H1 (cell line): ENCODE data around the gene KIAA0586. TPM values are rescaled to one million over a fixed set of nuclear protein-coding genes. Genes with fewer than 3 reads are reported as not detected.

ENCODE experiments used
- CTCF ChIA-PET: fragments of 300-600 bp; sonication (Branson Sonifier 250); formaldehyde crosslinking; loops from one replicate; lab custom pipeline; 2021; ENCODE audit not compliant: partially characterized antibody; lab: Charles Lee
- POLR2A ChIA-PET: fragments of 300-600 bp; sonication (Branson Sonifier 250); formaldehyde crosslinking; loops from one replicate; lab custom pipeline; 2021; ENCODE audit warnings: inconsistent platforms; ENCODE audit not compliant: partially characterized antibody; lab: Charles Lee
- DNase-seq, 2 experiments: peaks; one replicate each; pipeline versions ENCODE4 v3.0.0 to v3.0.0-alpha.2; 2010 to 2022; ENCODE audit warnings: low spot score in 2 of 2, low read depth in 1 of 2, mixed read lengths in 1 of 2
- FAIRE-seq: peaks from 2 replicates; lab custom pipeline; 2011; peaks lifted over from hg19 to GRCh38; lab: Jason Lieb, UNC
- H2AFZ ChIP-seq: 2 replicates; pipeline ENCODE4 v1.8.1; 2012; ENCODE audit warnings: low read length, inconsistent platforms
- H2AK5ac ChIP-seq: 2 replicates; pipeline ENCODE4 v1.6.1; 2013; ENCODE audit warnings: low read depth, low read length
- H2BK120ac ChIP-seq: replicated peaks from 2 replicates; pipeline ENCODE3; 2013; ENCODE audit warnings: low read depth, low read length, inconsistent platforms
- H2BK12ac ChIP-seq: 2 replicates; pipeline ENCODE4 v1.6.1; 2013; ENCODE audit warnings: low read depth, low read length
- H2BK15ac ChIP-seq: 2 replicates; pipeline ENCODE4 v1.6.1; 2013; ENCODE audit warnings: low read length
- H2BK20ac ChIP-seq: 2 replicates; pipeline ENCODE4 v1.6.1; 2013; ENCODE audit warnings: low read length
- H2BK5ac ChIP-seq: 2 replicates; pipeline ENCODE4 v1.6.1; 2013; ENCODE audit warnings: low read depth, low read length
- H3K14ac ChIP-seq: 2 replicates; pipeline ENCODE4 v1.6.1; 2013; ENCODE audit warnings: inconsistent platforms; ENCODE audit not compliant: insufficient read length
- H3K18ac ChIP-seq: 2 replicates; pipeline ENCODE4 v1.6.1; 2013; ENCODE audit warnings: low read length; ENCODE audit errors: extremely low read depth
- H3K23ac ChIP-seq: 2 replicates; pipeline ENCODE4 v1.6.1; 2013; ENCODE audit warnings: inconsistent platforms; ENCODE audit not compliant: insufficient read length
- H3K23me2 ChIP-seq: 2 replicates; pipeline ENCODE4 v1.6.1; 2013; ENCODE audit warnings: low read depth, low read length
- H3K27ac ChIP-seq: 2 replicates; pipeline ENCODE4 v1.6.1; 2011; ENCODE audit warnings: low read depth, low read length, inconsistent platforms
- H3K27me3 ChIP-seq, 4 experiments: replicated peaks in 1 of 4; 1 replicate in 1 of 4; 2 replicates in 3 of 4; pipeline versions ENCODE4 v1.6.1 to v1.8.1; 2011 to 2013; ENCODE audit warnings: low read length in 3 of 4, mild to moderate bottlenecking in 3 of 4, inconsistent platforms in 2 of 4, mixed read lengths in 2 of 4, moderate library complexity in 1 of 4; ENCODE audit not compliant: control insufficient read depth in 3 of 4, insufficient read depth in 3 of 4; ENCODE audit errors: extremely low read depth in 1 of 4
- H3K36me3 ChIP-seq, 4 experiments: 2 replicates each; pipeline versions ENCODE4 v1.6.1 to v1.8.1; 2011 to 2013; ENCODE audit warnings: mild to moderate bottlenecking in 4 of 4, low read length in 3 of 4, moderate library complexity in 2 of 4, control low read depth in 1 of 4, inconsistent platforms in 1 of 4; ENCODE audit not compliant: insufficient read depth in 4 of 4, control insufficient read depth in 2 of 4
- H3K4ac ChIP-seq: replicated peaks from 2 replicates; pipeline ENCODE3; 2013; ENCODE audit warnings: low read length, low read depth, mixed read lengths, inconsistent platforms; ENCODE audit not compliant: insufficient read length
- H3K4me1 ChIP-seq, 4 experiments: replicated peaks in 1 of 4; 1 replicate in 1 of 4; 2 replicates in 3 of 4; pipeline versions ENCODE4 v1.6.1 to v1.8.1; 2011 to 2013; ENCODE audit warnings: low read length in 3 of 4, inconsistent platforms in 2 of 4, mixed read lengths in 1 of 4; ENCODE audit not compliant: insufficient read depth in 4 of 4, control insufficient read depth in 3 of 4
- H3K4me2 ChIP-seq, 2 experiments: 2 replicates each; pipeline versions ENCODE4 v1.6.1 to v1.8.1; 2011 to 2013; ENCODE audit warnings: low read depth in 2 of 2, low read length in 2 of 2, control low read depth in 1 of 2, inconsistent platforms in 1 of 2, mild to moderate bottlenecking in 1 of 2; ENCODE audit not compliant: insufficient read depth in 1 of 2
- H3K4me3 ChIP-seq, 4 experiments: fragments of 200-600, 300-600 bp in 1 of 4; sonication (generic), shearing (Covaris generic), sonication (Bioruptor Twin) in 1 of 4; 2 replicates each; pipeline versions ENCODE4 v1.5.1 to v1.8.1; 2011 to 2016; ENCODE audit warnings: low read length in 4 of 4, low read depth in 3 of 4, control low read depth in 2 of 4, inconsistent platforms in 2 of 4, mild to moderate bottlenecking in 2 of 4, mixed read lengths in 1 of 4, moderate library complexity in 1 of 4; ENCODE audit not compliant: insufficient read depth in 2 of 4; ENCODE audit errors: extremely low read depth in 1 of 4
- H3K56ac ChIP-seq: replicated peaks from 2 replicates; pipeline ENCODE3; 2013; ENCODE audit warnings: low read depth, mild to moderate bottlenecking, mixed read lengths, low read length, inconsistent platforms; ENCODE audit not compliant: insufficient read length
- H3K79me1 ChIP-seq: 2 replicates; pipeline ENCODE4 v1.6.1; 2013; ENCODE audit warnings: low read depth, low read length, control low read depth
- H3K79me2 ChIP-seq, 2 experiments: 2 replicates each; pipeline versions ENCODE4 v1.6.1 to v1.8.1; 2012 to 2013; ENCODE audit warnings: low read length in 2 of 2, mild to moderate bottlenecking in 2 of 2, inconsistent platforms in 1 of 2; ENCODE audit not compliant: insufficient read depth in 2 of 2, control insufficient read depth in 1 of 2
- H3K9ac ChIP-seq, 4 experiments: replicated peaks in 1 of 4; 1 replicate in 1 of 4; 2 replicates in 3 of 4; pipeline versions ENCODE4 v1.6.1 to v1.8.1; 2011 to 2013; ENCODE audit warnings: low read depth in 3 of 4, low read length in 3 of 4, control low read depth in 2 of 4, mild to moderate bottlenecking in 2 of 4, moderate library complexity in 2 of 4, inconsistent platforms in 1 of 4; ENCODE audit errors: extremely low read depth in 1 of 4
- H3K9me3 ChIP-seq, 2 experiments: 2 replicates each; pipeline versions ENCODE4 v1.6.1 to v1.8.1; 2012 to 2013; ENCODE audit warnings: mild to moderate bottlenecking in 2 of 2, moderate library complexity in 2 of 2, control low read depth in 1 of 2, inconsistent platforms in 1 of 2, low read depth in 1 of 2, low read length in 1 of 2, mixed read lengths in 1 of 2; ENCODE audit not compliant: insufficient read depth in 2 of 2
- H4K20me1 ChIP-seq, 2 experiments: replicated peaks in 1 of 2; 2 replicates each; pipeline versions ENCODE3 to v1.8.1; 2011 to 2013; ENCODE audit warnings: inconsistent platforms in 2 of 2, low read length in 2 of 2, mild to moderate bottlenecking in 1 of 2; ENCODE audit not compliant: insufficient read depth in 2 of 2, control insufficient read depth in 1 of 2
- H4K5ac ChIP-seq: 2 replicates; pipeline ENCODE4 v1.6.1; 2013; ENCODE audit warnings: low read length, low read depth, mixed read lengths, inconsistent platforms; ENCODE audit not compliant: insufficient read length
- H4K8ac ChIP-seq: 2 replicates; pipeline ENCODE4 v1.8.0; 2013; ENCODE audit warnings: mild to moderate bottlenecking, moderate library complexity, low read length, inconsistent platforms; ENCODE audit not compliant: insufficient read depth; ENCODE audit errors: extremely low read depth
- H4K91ac ChIP-seq: replicated peaks from 2 replicates; pipeline ENCODE3; 2013; ENCODE audit warnings: low read length, mixed read lengths, inconsistent platforms; ENCODE audit not compliant: insufficient read length
- TCF12 ChIP-seq: IDR thresholded peaks from 2 replicates; pipeline ENCODE4 v1.6.1; 2011; ENCODE audit warnings: low read depth, mild to moderate bottlenecking, low read length
- WGBS, 2 experiments: shearing (Covaris generic) in 1 of 2; methylation state at CpG; one replicate each; pipeline versions ENCODE4 v1.1.6 to v1.1.7; 2013 to 2015; ENCODE audit warnings: low lambda C conversion rate in 2 of 2, mixed read lengths in 2 of 2, inconsistent platforms in 1 of 2, low coverage in 1 of 2, missing lambda C conversion rate in 1 of 2; ENCODE audit not compliant: insufficient replicate concordance in 2 of 2, insufficient coverage in 1 of 2, insufficient read length in 1 of 2; ENCODE audit errors: extremely low coverage in 1 of 2, missing lambda C conversion rate in 1 of 2; 5-methylcytosine and 5-hydroxymethylcytosine counted together
- polyA plus RNA-seq, 7 experiments: library from polyadenylated mRNA; depleted of rRNA in 3 of 7; stranded (reverse) in 5 of 7; unstranded in 2 of 7; fragments of >200 nt in 5 of 7; fragments of 200-250 nt in 2 of 7; gene quantifications; 1 replicate in 5 of 7; 2 replicates in 1 of 7; 4 replicates in 1 of 7; pipeline versions ENCODE4 v1.2.1 to v1.2.3, GENCODE V29; 2011 to 2013; ENCODE audit warnings: missing spikeins in 2 of 7, mixed read lengths in 2 of 7
- total RNA-seq: library from RNA; stranded (reverse); fragmentation: NEBNext Ultra II Directional; extraction: Animal tissue kit (Norgen Biotek cat#: 25700); gene quantifications from 2 replicates; pipeline ENCODE4 v1.2.1, GENCODE V29; 2021
- TF ChIP-seq, protein P1 (sequence below): IDR thresholded peaks from 2 replicates; pipeline ENCODE4 v1.6.1; 2011; ENCODE audit warnings: low read length, improper control_type of control experiment
- TF ChIP-seq, protein P2 (sequence below): IDR thresholded peaks from 2 replicates; pipeline ENCODE4 v1.6.1; 2011; ENCODE audit warnings: low read depth, mild to moderate bottlenecking, low read length; ENCODE audit not compliant: insufficient read depth

KIAA0586 gene
- total and polyA plus RNA-seq, 2 of the 8 experiments (the other 6 are each of a cell fraction or from before 2014, with no cell fraction given), result 7.2 to 24.8 TPM

DNA sequence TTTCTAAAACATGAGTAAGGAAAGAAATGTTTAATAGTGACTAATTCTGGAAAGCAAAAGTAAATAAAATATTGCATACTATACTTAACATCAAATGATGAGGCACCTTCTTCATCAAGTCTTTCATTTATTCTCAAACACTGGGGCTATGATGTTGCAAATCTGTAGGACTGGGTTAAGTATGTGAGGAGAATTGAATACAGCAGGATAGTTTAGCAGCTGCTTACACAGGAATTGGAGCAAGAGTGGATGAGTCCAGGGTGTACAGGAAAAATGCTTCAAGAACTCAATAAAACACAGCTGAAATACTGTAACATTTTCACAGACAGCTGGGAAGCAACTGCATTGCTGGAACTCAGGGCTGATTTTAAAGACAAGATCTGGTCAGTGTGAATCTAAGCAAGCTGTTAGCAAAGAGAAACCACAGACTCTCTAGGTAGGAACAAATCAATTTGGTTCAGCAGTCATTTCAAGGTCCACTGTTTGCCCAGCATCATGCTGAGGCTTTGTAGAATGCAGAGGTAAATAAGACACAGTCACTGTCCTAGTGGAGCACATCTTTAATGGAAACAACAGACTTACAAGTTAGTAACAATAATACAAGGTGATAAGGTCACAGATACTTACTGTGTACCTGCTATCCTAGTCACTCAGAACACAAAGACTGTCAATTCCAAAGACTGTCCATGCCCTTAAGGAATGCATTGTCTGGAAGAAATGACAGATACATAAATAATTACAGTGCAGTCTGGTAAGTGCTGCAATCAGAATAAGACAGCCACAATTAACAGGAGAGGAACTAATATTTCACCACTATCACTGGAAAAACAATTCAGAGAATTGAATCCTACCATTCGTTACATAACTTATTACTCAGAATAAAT lies 113.5 kb downstream of the KIAA0586 start:
- Histone ChIP-seq H3K18ac (no peak overlapping the region), H3K4ac (no peak overlapping the region), H2BK5ac (no peak overlapping the region), H2AK5ac (no peak overlapping the region), H3K9me3 (no peaks in the 10 kb centered on the region), H2BK12ac (no peak overlapping the region), H4K91ac (no peak overlapping the region), H4K5ac (no peak overlapping the region), H3K36me3 (no peaks in the 10 kb centered on the region), H4K20me1 (no peaks in the 10 kb centered on the region), H3K79me1 (no peaks in the 10 kb centered on the region), H3K23ac (no peak overlapping the region), H2BK15ac (no peak overlapping the region), H3K9ac (no peak overlapping the region), H4K8ac (no peak overlapping the region), H3K4me3 (no peak overlapping the region), H3K27me3 (no peaks in the 10 kb centered on the region), H2AFZ (no peak overlapping the region), H2BK20ac (no peak overlapping the region), H2BK120ac (no peak overlapping the region), H3K79me2 (no peaks in the 10 kb centered on the region), H3K4me1 (no peaks in the 10 kb centered on the region), H3K23me2 (no peaks in the 10 kb centered on the region), H3K4me2 (no peak overlapping the region), H3K14ac (no peak overlapping the region), H3K27ac (no peak overlapping the region), H3K56ac (no peak overlapping the region)
- DNase-seq, result no peak
- no peak for FAIRE-seq
- 94% methylated on average over 1 of the region's 1 CpG; no CpG with 5 or more reads in 1 of the 2 experiments for WGBS, 2 experiments
- CTCF ChIA-PET, result interaction anchor here (0.9 kb wide), 2 partner anchors 17 to 34 kb away, joined by 3 read pairs; no protein-coding TSS in a partner anchor
- POLR2A ChIA-PET, result no interaction called here
- TF ChIP-seq TCF12, result no peak
- TF ChIP-seq, protein P1, sequence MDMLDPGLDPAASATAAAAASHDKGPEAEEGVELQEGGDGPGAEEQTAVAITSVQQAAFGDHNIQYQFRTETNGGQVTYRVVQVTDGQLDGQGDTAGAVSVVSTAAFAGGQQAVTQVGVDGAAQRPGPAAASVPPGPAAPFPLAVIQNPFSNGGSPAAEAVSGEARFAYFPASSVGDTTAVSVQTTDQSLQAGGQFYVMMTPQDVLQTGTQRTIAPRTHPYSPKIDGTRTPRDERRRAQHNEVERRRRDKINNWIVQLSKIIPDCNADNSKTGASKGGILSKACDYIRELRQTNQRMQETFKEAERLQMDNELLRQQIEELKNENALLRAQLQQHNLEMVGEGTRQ, result no peak
- TF ChIP-seq, protein P2, sequence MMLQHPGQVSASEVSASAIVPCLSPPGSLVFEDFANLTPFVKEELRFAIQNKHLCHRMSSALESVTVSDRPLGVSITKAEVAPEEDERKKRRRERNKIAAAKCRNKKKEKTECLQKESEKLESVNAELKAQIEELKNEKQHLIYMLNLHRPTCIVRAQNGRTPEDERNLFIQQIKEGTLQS, result no peak
